ENCODE measurements around the gene RAB25.

DNA sequence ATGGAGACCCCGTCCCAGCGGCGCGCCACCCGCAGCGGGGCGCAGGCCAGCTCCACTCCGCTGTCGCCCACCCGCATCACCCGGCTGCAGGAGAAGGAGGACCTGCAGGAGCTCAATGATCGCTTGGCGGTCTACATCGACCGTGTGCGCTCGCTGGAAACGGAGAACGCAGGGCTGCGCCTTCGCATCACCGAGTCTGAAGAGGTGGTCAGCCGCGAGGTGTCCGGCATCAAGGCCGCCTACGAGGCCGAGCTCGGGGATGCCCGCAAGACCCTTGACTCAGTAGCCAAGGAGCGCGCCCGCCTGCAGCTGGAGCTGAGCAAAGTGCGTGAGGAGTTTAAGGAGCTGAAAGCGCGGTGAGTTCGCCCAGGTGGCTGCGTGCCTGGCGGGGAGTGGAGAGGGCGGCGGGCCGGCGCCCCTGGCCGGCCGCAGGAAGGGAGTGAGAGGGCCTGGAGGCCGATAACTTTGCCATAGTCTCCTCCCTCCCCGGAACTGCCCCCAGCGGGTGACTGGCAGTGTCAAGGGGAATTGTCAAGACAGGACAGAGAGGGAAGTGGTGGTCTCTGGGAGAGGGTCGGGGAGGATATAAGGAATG, 54.1 kb downstream of the RAB25 start:
- TF ChIP-seq, protein P1, sequence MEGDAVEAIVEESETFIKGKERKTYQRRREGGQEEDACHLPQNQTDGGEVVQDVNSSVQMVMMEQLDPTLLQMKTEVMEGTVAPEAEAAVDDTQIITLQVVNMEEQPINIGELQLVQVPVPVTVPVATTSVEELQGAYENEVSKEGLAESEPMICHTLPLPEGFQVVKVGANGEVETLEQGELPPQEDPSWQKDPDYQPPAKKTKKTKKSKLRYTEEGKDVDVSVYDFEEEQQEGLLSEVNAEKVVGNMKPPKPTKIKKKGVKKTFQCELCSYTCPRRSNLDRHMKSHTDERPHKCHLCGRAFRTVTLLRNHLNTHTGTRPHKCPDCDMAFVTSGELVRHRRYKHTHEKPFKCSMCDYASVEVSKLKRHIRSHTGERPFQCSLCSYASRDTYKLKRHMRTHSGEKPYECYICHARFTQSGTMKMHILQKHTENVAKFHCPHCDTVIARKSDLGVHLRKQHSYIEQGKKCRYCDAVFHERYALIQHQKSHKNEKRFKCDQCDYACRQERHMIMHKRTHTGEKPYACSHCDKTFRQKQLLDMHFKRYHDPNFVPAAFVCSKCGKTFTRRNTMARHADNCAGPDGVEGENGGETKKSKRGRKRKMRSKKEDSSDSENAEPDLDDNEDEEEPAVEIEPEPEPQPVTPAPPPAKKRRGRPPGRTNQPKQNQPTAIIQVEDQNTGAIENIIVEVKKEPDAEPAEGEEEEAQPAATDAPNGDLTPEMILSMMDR (IDR thresholded peaks at IDR 0.05): no peak
- TF ChIP-seq POLR2A (IDR thresholded peaks at IDR 0.05): no peak

Data from uterus (tissue), 2 donors.